ENCODE data around the gene ESRRB.

The ESRRB gene

GRCh38 chr14:76407449-76408150, 31.7 kb downstream of the ESRRB start:
- no peak for DNase-seq (ENCODE audit: low spot score)

- DNase-seq (ENCODE audit: low spot score): no peak
These were observed 32.9 kb downstream of the ESRRB start for GRCh38 chr14:76408877-76409276.

- peak; percentile 53 for DNase-seq (ENCODE audit: low spot score)
These were observed 36.6 kb downstream of the ESRRB start for GRCh38 chr14:76412501-76412900.

- no peak for DNase-seq (ENCODE audit: low spot score)
These were observed 37.4 kb downstream of the ESRRB start for GRCh38 chr14:76413106-76413961.

- DNase-seq (ENCODE audit: low spot score): no peak
These were observed 38.1 kb downstream of the ESRRB start for GRCh38 chr14:76413962-76414600.

- no peak for DNase-seq (ENCODE audit: low spot score)
These were observed 43.5 kb downstream of the ESRRB start for GRCh38 chr14:76419399-76419798.

GRCh38 chr14:76420827-76421226, 44.9 kb downstream of the ESRRB start:
- DNase-seq (ENCODE audit: low spot score): no peak

GRCh38 chr14:76421662-76422061, 45.7 kb downstream of the ESRRB start:
- no peak for DNase-seq (ENCODE audit: low spot score)

GRCh38 chr14:76422662-76423061, 46.7 kb downstream of the ESRRB start:
- no peak for DNase-seq (ENCODE audit: low spot score)

GRCh38 chr14:76423534-76423933, 47.6 kb downstream of the ESRRB start:
- DNase-seq (ENCODE audit: low spot score): no peak

- no peak for DNase-seq (ENCODE audit: low spot score)
These were observed 48.4 kb downstream of the ESRRB start for GRCh38 chr14:76424359-76424758.

GRCh38 chr14:76426161-76426696, 50.3 kb downstream of the ESRRB start:
- DNase-seq (ENCODE audit: low spot score): no peak

- no peak for DNase-seq (ENCODE audit: low spot score)
These were observed 52.7 kb downstream of the ESRRB start for GRCh38 chr14:76428611-76429010.

GRCh38 chr14:76430017-76430416, 54.1 kb downstream of the ESRRB start:
- no peak for DNase-seq (ENCODE audit: low spot score)

GRCh38 chr14:76430475-76430980, 54.6 kb downstream of the ESRRB start:
- no peak for DNase-seq (ENCODE audit: low spot score)

GRCh38 chr14:76431538-76431937, 55.6 kb downstream of the ESRRB start:
- no peak for DNase-seq (ENCODE audit: low spot score)

GRCh38 chr14:76432827-76433752, 57.2 kb downstream of the ESRRB start:
- no peak for DNase-seq (ENCODE audit: low spot score)

GRCh38 chr14:76434220-76434619, 58.3 kb downstream of the ESRRB start:
- no peak for DNase-seq (ENCODE audit: low spot score)

GRCh38 chr14:76439237-76439775, 63.4 kb downstream of the ESRRB start:
- no peak for DNase-seq (ENCODE audit: low spot score)

- no peak for DNase-seq (ENCODE audit: low spot score)
These were observed 70.5 kb downstream of the ESRRB start for GRCh38 chr14:76446486-76446885.

- no peak for DNase-seq (ENCODE audit: low spot score)
These were observed 71.0 kb downstream of the ESRRB start for GRCh38 chr14:76446921-76447320.

Measured in putamen (tissue), 1 donor.